Endothelial cell of umbilical vein (primary cell): ENCODE data around the gene TUBGCP3. TPM values are rescaled to one million over a fixed set of nuclear protein-coding genes. Genes with fewer than 3 reads are reported as not detected.

Experiments used
- BruUV-seq: library from RNA; stranded (reverse); fragments of 400-500 nt; replicated peaks from 2 replicates; lab custom pipeline; 2021; lab: Mats Ljungman, UMichigan
- CTCF ChIA-PET: fragments of 300-600, 350-600 bp; sonication (Branson Sonifier 250); formaldehyde crosslinking; loops from one replicate; lab custom pipeline; 2021; ENCODE audit warnings: antibody characterized with exemption, inconsistent platforms; lab: Charles Lee
- POLR2A ChIA-PET: fragments of 300-600, 350-600 bp; sonication (Branson Sonifier 250); formaldehyde crosslinking; loops from one replicate; lab custom pipeline; 2021; ENCODE audit warnings: antibody characterized with exemption, inconsistent platforms; lab: Charles Lee
- DNase-seq: peaks from one replicate; pipeline ENCODE4 v3.0.0-alpha.2; 2011; ENCODE audit warnings: low read depth, low spot score
- FAIRE-seq: peaks from 2 replicates; lab custom pipeline; 2011; peaks lifted over from hg19 to GRCh38; lab: Jason Lieb, UNC
- H2AFZ ChIP-seq: 2 replicates; pipeline ENCODE4 v1.6.0; 2012; ENCODE audit warnings: low read depth, low read length, control low read depth, inconsistent platforms
- H3K27ac ChIP-seq: 2 replicates; pipeline ENCODE4 v1.5.1; 2011; ENCODE audit warnings: low read depth, mild to moderate bottlenecking, control low read depth, low read length, moderate library complexity; ENCODE audit not compliant: insufficient read depth
- H3K27me3 ChIP-seq, 2 experiments: 2 replicates each; pipeline versions ENCODE4 v1.6.0 to v1.6.1; 2011; ENCODE audit warnings: low read length in 2 of 2, mixed read lengths in 1 of 2; ENCODE audit not compliant: control insufficient read depth in 2 of 2, insufficient read depth in 2 of 2
- H3K36me3 ChIP-seq, 2 experiments: 2 replicates in 1 of 2; 3 replicates in 1 of 2; pipeline ENCODE4 v1.5.1; 2011; ENCODE audit warnings: low read length in 2 of 2, mild to moderate bottlenecking in 1 of 2, moderate library complexity in 1 of 2; ENCODE audit not compliant: control insufficient read depth in 2 of 2, insufficient read depth in 2 of 2; ENCODE audit errors: extremely low read depth in 1 of 2
- H3K4me1 ChIP-seq: 3 replicates; pipeline ENCODE4 v1.5.1; 2011; ENCODE audit warnings: mild to moderate bottlenecking, low read length; ENCODE audit not compliant: control insufficient read depth, insufficient read depth; ENCODE audit errors: extremely low read depth
- H3K4me2 ChIP-seq: 2 replicates; pipeline ENCODE4 v1.6.1; 2011; ENCODE audit warnings: low read length, control low read depth, mixed read lengths; ENCODE audit not compliant: insufficient read depth
- H3K4me3 ChIP-seq, 3 experiments: fragments of 200-600 bp in 1 of 3; sonication (generic), shearing (Covaris generic) in 1 of 3; replicated peaks in 1 of 3; 2 replicates each; pipeline ENCODE4 v1.5.1; 2011 to 2016; ENCODE audit warnings: control low read depth in 3 of 3, low read length in 3 of 3, mild to moderate bottlenecking in 2 of 3, inconsistent platforms in 1 of 3, low read depth in 1 of 3, moderate library complexity in 1 of 3; ENCODE audit not compliant: insufficient read depth in 1 of 3
- H3K79me2 ChIP-seq: 2 replicates; pipeline ENCODE4 v1.6.0; 2012; ENCODE audit warnings: low read length, inconsistent platforms; ENCODE audit not compliant: control insufficient read depth, insufficient read depth
- H3K9ac ChIP-seq: replicated peaks from 2 replicates; pipeline ENCODE3; 2011; ENCODE audit warnings: low read length, control low read depth; ENCODE audit not compliant: insufficient read depth; ENCODE audit errors: extremely low read depth
- H3K9me1 ChIP-seq: replicated peaks from 3 replicates; pipeline ENCODE4 v1.6.0; 2011; ENCODE audit warnings: mild to moderate bottlenecking, low read length; ENCODE audit not compliant: control insufficient read depth, insufficient read depth; ENCODE audit errors: extremely low read depth
- H3K9me3 ChIP-seq: replicated peaks from 2 replicates; pipeline ENCODE4 v1.5.1; 2012; ENCODE audit warnings: low read length, inconsistent platforms; ENCODE audit not compliant: control insufficient read depth, insufficient read depth
- H4K20me1 ChIP-seq: replicated peaks from 2 replicates; pipeline ENCODE3; 2011; ENCODE audit warnings: mild to moderate bottlenecking, low read length; ENCODE audit not compliant: control insufficient read depth, insufficient read depth; ENCODE audit errors: extremely low read depth
- CTCF ChIP-seq, 2 donors: IDR thresholded peaks; 1 replicate in 1 of 2; 2 replicates in 1 of 2; pipeline ENCODE4 v1.5.1; 2011; ENCODE audit warnings: low read length in 2 of 2, mild to moderate bottlenecking in 2 of 2, moderate library complexity in 2 of 2, control low read depth in 1 of 2, inconsistent platforms in 1 of 2, low read depth in 1 of 2; ENCODE audit not compliant: insufficient read depth in 1 of 2; ENCODE audit errors: extremely low read depth in 1 of 2
- EZH2 ChIP-seq: IDR thresholded peaks from 2 replicates; pipeline ENCODE4 v1.6.1; 2012; ENCODE audit warnings: borderline replicate concordance, low read depth, mild to moderate bottlenecking, moderate library complexity, low read length, inconsistent platforms; ENCODE audit not compliant: severe bottlenecking
- FOS ChIP-seq: IDR thresholded peaks from 2 replicates; pipeline ENCODE4 v1.6.1; 2011; ENCODE audit warnings: mild to moderate bottlenecking, low read length, moderate library complexity, borderline replicate concordance; ENCODE audit not compliant: insufficient read depth
- GATA2 ChIP-seq: IDR thresholded peaks from 2 replicates; pipeline ENCODE4 v1.7.0; 2011; ENCODE audit warnings: low read depth, mild to moderate bottlenecking, moderate library complexity, mixed read lengths, low read length; ENCODE audit not compliant: insufficient read length, insufficient read depth
- JUN ChIP-seq: IDR thresholded peaks from 2 replicates; pipeline ENCODE4 v1.6.1; 2011; ENCODE audit warnings: borderline replicate concordance, low read depth; ENCODE audit not compliant: insufficient read length, insufficient read depth
- MAX ChIP-seq: IDR thresholded peaks from 2 replicates; pipeline ENCODE4 v1.6.1; 2011; ENCODE audit not compliant: insufficient read depth, insufficient read length
- MYC ChIP-seq: IDR thresholded peaks from one replicate; pipeline ENCODE4 v1.6.1; 2011; ENCODE audit warnings: mild to moderate bottlenecking, low read depth, low read length
- POLR2A ChIP-seq: IDR thresholded peaks from 2 replicates; pipeline ENCODE4 v1.6.1; 2012; ENCODE audit warnings: low read depth, mild to moderate bottlenecking, control low read depth, low read length
- POLR2AphosphoS5 ChIP-seq: IDR thresholded peaks from 2 replicates; pipeline ENCODE4 v1.6.1; 2012; ENCODE audit warnings: low read depth, mild to moderate bottlenecking, control low read depth, low read length, moderate library complexity; ENCODE audit not compliant: insufficient read depth
- dilution Hi-C: fragments of 300-500 bp; cut with MboI; formaldehyde crosslinking; loops from one replicate; pipeline ENCODE4 v1.15.0; 2019; ENCODE audit warnings: low sequenced_read_pairs; ENCODE audit not compliant: extremely low pct_ligation_motif_present
- intact Hi-C: fragments of 100-400 bp; cut with micrococcal nuclease; formaldehyde crosslinking; loops from one replicate; pipeline ENCODE4 v1.10.0; 2022
- polyA plus RNA-seq, 4 experiments: library from polyadenylated mRNA; depleted of rRNA in 3 of 4; stranded (reverse) in 3 of 4; unstranded in 1 of 4; fragments of >200 nt; gene quantifications; 2 replicates each; pipeline versions ENCODE4 v1.2.1 to v1.2.3, GENCODE V29; 2011 to 2012; ENCODE audit warnings: missing spikeins in 1 of 4
- total RNA-seq: library from RNA; stranded (reverse); gene quantifications from 2 replicates; pipeline ENCODE4 v1.2.3, GENCODE V29; 2021

Gene TUBGCP3
- total and polyA plus RNA-seq, 2 donors (not counting 3 experiments of a cell fraction or from before 2014, with no cell fraction given), result 36.4 to 47.7 TPM

GRCh38 chr13:112580912-112581311, 7.0 kb downstream of the TUBGCP3 start:
- Histone ChIP-seq H3K4me3 (no peak overlapping the region), H3K9me3 (no peaks in the 10 kb centered on the region), H3K36me3 (no peaks in the 10 kb centered on the region), H2AFZ (no peak overlapping the region), H3K4me2 (no peak overlapping the region), H3K4me1 (no peaks in the 10 kb centered on the region), H3K79me2 (peaks cover 94% of the 10 kb centered on the region), H3K9me1 (no peaks in the 10 kb centered on the region), H3K27me3 (no peaks in the 10 kb centered on the region), H4K20me1 (no peaks in the 10 kb centered on the region), H3K9ac (no peak overlapping the region), H3K27ac (no peak overlapping the region)
- ChIA-PET CTCF (interaction anchor here (1.5 kb wide), 1 partner anchor 22 kb away, joined by 3 read pairs; no protein-coding TSS in a partner anchor), POLR2A (no interaction called here)
- no TSS peak for BruUV-seq
- DNase-seq (no peak), FAIRE-seq (no peak)
- dilution Hi-C loops (no loop called here), intact Hi-C loops (no loop called here)
- TF ChIP-seq JUN (no peak), MYC (no peak), POLR2A (no peak), FOS (no peak), MAX (no peak), CTCF (IDR thresholded peaks at IDR 0.05; ENCODE audit: extremely low read depth in 1 of 2, insufficient read depth in 1 of 2, low read depth in 1 of 2, low read length in 2 of 2) (no peak), EZH2 (no peak), POLR2AphosphoS5 (no peak), GATA2 (no peak)
